Measurements from ENCODE around the gene ACSL5.

DNA sequence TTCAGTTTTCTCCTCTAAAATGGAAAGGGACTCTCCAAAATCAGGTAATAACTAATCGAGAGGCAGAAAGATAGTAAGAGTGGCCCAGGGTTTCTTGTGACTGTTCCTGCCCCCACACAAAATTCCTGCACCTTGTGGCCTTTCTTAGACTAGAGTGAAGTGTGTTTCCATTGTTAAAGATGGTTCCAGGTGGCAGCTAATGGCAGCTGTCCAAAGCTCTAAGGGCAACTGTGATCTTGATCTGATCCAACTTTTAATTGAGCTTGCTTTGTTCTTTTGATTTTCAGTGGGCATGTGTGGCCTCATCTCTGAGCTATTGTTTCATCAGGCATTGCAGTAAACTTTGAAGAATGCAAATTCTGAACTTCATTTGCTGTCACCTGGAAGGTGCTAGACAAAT is 19.4 kb downstream of the ACSL5 start:
- TF ChIP-seq CTCF (conservative IDR thresholded peaks at IDR 0.05), result no peak
- TF ChIP-seq ZFX (IDR thresholded peaks at IDR 0.05), result no peak
